Activated CD4-positive, alpha-beta T cell treated with anti-CD3 and anti-CD28 coated beads for 48 hours (primary cell): Measurements from ENCODE around the gene DDA1.
A peak's percentile ranks its signal among the peaks of the same experiment; 100 is the strongest.

Source experiments
- DNase-seq: peaks from one replicate; pipeline ENCODE4 v3.0.0-alpha.2; 2020

The DDA1 gene

DNA sequence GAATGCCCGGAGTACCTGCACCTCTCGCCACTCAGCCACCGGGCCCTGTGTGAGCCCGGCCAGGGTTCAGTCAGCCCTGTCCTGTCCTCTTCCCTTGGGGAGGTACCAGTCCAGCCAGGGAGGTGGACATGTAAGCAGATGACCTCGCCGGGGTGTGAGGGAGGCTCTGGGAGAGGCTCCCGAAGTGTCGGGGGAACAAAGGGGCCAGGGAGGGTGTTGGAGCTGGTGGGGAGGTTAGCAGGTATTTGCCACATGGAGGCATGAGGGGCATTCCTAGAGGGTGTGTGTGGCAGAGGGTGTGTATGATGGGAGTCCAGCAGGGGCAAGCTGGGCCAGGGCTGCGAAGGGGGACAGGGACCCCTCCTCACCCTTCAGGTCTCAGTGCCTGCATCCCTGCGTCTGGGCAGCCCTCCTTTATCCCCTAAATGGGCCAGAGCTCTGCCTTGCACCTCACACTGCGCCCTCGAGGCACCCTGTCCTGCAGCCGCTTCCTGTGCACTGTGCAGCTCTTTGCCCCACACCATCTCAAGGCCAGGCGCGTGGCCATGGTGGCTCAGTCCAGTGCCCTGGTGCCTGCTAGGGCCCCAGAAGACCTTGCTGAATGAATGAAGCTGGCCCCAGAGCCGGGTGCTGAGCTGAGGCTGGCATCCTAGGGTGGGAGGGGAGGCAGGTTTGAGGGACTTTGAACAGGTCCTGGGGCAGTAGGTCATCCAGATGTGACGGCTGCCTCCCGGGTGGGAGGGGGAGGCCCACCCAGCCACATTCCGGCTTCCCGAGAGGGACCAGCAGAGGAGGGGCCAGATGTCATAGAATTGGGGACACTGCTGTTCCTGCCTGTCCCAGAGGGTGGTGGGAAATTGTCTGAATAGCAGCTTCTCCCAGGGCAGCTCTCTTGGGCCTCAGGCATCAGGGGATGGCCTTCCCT is 3.1 kb downstream of the DDA1 start:
- DNase-seq = no peak

- no peak for DNase-seq
These were observed 4.7 kb downstream of the DDA1 start for GRCh38 chr19:17314007-17314593.

DNA sequence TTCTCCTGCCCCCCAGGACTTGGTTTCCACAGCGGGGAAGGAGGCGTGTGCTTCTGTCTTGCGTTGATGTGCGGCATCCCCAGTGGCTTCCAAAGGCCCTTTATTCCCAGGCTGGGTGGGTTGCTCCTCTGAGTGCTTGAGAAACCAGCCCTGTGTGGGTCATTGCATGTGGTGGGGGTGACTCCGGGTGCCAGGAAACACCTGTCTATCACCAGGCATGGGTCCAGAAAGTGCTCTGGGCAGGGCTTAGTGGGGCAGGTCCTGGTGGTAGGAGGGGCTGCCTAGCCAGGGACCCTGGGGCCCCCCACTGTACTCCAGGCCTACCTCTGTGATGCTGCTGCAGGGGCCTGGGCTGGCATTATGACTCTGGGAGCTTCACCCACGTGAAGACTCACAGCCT is 9.6 kb downstream of the DDA1 start:
- DNase-seq = no peak

DNA sequence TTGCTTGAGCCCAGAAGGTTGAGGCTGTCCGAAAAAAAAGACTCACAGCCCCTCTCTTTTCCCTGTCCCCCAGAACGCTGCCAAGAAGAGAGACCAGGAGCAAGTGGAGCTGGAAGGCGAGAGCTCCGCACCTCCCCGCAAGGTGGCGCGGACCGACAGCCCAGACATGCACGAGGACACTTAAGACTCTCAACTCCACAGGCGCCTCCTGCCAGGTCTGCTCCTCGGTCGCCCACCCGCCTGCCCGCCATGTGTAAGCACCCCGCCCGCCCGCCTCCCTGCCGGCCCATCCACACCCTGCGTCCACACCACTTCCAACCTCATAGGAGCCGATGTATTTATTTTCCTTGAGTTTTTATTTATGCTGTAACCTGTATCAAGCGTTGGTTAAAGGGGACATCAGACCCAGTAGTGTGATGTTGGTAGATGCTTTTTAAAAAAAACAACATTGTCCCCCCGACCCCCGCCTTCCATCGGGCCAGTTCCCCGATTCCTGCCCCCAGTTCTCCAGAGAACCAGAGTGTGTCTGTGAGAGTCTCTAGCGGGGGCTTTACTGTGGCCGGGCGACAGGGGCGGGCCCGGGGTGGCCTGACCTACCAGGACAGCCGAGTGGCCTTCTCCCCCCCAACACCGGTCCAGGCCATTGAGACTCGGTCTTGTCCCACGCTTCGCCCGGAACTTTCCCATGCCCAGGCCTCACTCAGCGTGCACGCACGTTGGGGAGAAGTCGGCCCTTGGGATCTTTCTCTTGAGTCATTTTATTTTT is 10.3 kb downstream of the DDA1 start:
- DNase-seq = no peak

DNA sequence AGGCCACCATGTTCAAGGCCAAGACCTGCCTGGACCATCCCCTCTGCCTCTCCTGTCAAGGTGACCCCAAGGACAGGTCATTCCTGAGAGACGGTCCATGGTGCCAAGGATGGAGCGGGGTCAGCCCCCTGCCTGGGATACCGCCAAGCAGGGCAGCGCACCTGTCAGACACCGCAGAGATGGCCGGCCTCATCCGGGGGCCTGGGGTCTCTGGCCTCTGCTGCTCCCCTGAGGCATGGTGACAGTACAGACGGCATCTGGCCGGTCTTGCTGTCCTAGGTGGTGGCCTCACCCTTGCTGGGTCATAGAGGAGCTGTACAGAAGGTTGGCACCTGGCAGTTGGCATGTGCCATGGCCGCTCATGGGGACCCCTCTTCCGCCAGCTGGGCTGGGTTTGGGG is 11.1 kb downstream of the DDA1 start:
- no peak for DNase-seq

DNA sequence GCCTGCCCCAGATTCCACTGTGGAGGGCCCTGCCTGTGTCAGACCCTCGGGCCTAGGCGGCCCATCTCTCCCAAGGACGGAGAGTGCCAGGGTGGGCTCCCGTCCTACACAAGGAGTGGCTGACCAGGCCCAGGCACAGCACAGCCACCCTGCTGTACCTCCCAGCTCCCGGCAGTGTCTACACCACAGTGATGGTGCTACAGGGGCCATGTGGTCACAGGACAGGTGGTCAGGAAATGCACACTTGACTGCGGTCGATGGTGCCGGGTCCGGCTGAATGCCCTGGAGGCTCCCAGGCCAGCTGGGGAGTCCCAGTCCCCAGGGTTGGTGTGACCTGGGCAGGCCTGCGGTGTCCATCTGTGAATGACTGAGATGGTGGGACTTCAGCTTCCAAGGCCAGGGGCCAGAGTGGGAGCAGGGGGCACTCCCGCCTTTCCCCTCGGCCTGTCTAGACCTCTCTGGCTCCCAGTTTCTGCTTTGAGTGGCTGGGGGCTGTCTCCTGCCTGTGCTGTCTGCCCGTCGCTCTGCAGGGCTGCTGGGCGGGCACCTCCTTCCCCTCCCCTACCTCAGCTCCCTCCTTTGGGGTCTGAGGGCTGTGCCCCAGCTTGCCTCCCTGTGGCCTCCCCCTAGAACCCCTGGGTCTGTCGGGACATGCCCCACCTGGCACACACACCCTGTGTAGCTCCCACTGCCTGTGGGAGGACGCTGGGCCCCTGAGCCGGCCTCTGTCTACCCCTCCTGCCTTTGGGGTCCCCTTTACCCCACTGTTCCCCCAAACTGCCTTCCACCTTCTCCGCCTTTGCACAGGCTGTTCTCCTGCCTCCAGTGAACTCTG is 12.5 kb downstream of the DDA1 start:
- DNase-seq = no peak

DNA sequence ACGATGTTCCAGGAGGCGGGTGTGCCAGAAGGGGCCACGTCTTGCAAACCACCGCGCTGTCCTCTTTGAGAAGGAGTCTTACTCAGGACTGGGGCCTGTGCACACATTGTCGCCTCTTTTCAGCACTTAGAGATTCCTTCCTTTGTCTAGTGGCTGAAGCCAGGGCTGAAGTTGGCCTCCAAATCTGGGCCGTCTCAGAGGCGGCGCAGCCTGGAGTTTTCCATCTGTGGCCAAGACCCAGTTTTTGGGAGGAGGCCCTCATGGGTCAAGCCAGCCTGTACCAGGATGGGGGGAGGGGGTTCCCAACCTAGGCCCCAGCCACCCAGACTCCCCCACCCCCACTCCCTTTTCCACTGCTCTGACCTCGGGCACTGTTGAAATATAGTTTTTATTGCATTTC is 13.5 kb downstream of the DDA1 start:
- no peak for DNase-seq

- no peak for DNase-seq
These were observed 14.1 kb downstream of the DDA1 start for GRCh38 chr19:17323300-17323963.

- DNase-seq = no peak
These were observed 14.6 kb downstream of the DDA1 start for GRCh38 chr19:17323964-17324332.

- no peak for DNase-seq
These were observed 15.2 kb downstream of the DDA1 start for GRCh38 chr19:17324357-17325114.

GRCh38 chr19:17325133-17325532 is 15.8 kb downstream of the DDA1 start:
- DNase-seq = no peak

DNA sequence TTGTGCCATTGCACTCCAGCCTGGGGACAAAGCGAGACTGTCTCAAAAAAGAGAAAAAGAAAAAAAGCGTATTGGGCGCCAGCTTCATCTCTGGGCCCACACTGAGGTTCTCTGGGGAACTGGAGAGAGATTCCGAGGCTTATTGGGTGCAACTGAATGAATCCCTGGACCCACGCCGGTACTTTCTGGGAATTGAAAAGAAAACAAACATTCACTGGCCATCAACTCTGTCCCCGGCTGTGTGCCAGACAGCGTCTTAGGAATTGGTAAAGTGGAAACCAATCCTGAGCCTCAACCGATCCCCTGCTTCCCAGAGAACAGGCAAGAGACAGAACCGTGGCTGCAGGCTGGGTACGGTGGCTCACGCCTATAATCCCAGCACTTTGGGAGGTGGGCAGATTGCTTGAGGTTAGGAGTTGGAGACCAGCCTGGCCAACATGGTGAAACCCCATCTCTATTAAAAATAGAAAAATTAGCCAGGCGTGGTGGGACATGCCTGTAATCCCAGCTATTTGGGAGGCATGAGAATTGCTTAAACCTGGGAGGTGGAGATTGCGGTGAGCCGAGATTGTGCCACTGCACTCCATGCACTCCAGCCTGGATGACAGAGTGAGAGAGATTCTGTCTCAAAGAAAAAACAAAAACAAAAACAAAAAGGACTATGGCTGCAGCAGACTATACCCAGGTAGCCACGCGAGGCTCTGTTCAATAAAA is 16.7 kb downstream of the DDA1 start:
- DNase-seq = no peak

GRCh38 chr19:17326595-17326966 is 17.2 kb downstream of the DDA1 start:
- no peak for DNase-seq

DNA sequence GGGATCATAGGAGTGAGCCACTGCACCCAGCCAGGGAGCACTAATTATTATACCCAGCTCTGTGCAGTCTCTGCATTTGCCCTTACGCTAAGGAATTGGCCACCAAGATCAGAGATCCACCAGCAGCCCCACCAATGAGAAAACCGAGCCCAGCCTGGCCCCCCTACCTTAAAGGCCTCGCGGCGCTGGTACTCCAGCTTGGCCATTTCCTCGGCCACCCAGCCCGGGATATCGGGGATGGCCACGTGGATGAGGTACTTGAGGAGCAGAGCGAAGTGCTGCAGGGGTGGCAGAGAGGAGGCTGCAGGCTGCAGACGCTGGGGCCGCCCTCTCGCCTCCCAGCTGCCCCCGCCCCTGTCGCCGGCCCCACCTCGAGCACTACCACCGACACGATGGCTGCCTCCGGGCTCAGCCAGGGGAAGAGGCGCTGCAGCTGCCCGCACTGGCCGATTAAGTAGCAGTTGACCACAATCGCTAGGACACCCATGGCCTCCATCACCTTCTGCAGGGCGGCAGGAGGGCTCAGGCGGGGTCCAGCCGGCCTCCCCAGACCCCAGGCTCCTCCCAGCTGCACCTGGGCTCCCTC is 17.8 kb downstream of the DDA1 start:
- no peak for DNase-seq

- peak; percentile 65 for DNase-seq
These were observed 18.5 kb downstream of the DDA1 start for GRCh38 chr19:17327654-17328516.

DNA sequence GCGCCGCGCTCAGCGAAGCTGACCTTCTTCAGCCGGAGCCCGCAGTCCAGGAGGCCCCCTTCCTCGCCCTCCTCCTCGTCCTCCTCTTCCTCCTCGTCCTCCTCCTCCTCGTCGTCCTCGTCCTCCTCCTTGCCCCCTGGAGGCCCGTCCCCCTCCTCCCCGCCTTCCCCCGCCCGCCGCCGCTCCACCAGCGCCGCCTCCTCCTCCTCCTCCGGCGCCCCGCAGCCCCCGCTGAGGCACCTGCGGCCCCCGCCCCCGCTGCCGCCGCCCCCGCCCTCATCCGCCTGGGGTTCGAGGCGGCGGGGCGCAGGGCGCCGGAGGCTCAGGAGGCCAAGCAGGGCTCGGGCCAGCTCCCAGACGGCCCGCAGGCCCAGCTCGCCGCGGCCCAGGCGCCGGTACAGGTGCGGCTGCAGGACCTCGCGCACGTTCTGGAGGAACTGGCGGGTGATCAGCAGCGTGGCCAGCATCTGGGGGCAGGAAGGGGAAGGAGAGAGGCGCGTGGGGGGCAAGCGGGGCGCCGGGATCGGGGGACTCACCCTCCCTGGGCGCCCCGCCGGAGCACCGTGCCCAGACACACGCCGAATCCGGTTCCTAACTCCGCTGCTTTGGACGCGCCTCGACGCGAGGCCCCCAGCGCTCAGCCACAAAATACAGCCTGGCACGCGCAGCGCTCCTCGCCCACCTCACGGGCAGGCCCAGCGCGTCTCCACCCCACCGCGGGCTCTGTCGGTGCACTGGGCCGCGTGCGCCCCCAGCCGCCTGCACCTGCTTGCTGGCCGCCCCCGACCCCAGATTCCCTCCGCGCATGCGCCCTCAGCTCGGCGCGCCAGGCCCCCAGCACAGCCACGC is 19.4 kb downstream of the DDA1 start:
- DNase-seq = peak; percentile 35

DNA sequence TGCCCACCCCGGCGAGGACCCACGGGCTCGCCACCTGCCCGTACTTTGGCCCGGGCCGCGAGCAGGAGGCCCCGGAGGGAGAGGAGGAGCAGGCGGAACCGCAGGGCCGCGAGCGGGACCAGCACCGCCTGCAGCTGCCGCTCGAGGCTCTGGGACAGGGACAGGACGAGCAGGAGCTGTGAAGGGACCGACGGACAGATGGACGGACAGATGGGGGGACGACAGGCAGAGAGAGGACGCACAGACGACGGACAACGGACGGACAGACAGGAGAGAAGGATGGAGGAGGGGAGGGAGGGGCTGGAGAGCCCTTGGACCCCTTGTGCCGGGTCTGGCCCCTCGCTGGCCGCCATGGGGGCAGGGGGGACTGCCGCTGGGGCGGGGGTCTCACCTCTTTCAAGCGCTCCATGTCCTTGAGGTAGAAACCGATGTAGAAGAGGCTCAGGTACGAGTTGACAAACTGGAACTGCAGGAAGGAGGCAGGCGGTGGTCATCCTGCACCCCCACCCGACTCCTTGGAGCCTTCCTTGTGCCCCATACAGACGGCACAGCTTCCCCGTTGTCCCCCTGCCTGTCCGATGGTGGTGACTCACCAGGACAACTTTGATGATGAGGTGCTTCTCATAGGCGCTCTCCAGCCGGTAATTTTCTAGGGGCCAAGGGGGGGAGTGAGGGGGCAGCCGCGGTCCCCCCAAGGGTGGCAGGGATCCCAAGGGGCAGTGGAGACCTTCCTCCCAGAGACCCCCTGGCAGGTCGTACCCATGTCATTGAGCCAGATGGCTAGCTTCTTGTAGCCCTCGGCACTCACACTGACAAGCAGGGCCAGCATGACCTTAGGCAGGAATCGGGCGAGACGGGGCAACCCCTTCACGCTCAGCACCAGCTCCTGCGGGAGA is 20.3 kb downstream of the DDA1 start:
- DNase-seq = no peak
